GM21381 (cell line): Measurements from ENCODE around the gene COL15A1.

ENCODE experiments used
- ATAC-seq: cut with Tn5 transposase; IDR thresholded peaks from one replicate; pipeline ENCODE4 v1.9.1; 2021; ENCODE audit warnings: mild to moderate bottlenecking, moderate library complexity; ENCODE audit not compliant: unreplicated experiment

The COL15A1 gene

DNA sequence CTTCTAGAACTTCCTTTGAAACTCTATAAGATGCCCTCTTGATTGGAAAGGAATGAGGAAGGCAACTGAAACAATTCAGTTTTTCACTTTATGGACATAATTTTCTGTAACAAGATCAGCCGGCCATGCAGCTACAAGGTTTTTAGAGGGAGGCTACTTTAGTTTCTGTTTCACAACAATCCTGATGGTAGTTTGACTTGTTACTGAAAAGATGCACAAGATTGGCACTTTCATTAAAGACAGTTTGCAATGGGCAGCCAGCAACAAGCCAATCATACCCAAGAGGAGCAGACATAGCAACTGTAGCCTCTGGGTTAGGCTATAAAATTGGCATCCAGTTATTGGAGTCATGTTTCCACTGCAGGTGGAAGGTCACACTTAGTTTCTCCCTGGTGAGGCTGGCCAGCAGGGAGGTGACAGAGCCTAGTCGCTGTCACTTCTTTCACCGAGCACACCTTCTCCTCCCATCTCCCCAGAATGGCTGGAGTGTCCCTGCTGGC lies 87.0 kb downstream of the COL15A1 start:
- no peak for ATAC-seq

DNA sequence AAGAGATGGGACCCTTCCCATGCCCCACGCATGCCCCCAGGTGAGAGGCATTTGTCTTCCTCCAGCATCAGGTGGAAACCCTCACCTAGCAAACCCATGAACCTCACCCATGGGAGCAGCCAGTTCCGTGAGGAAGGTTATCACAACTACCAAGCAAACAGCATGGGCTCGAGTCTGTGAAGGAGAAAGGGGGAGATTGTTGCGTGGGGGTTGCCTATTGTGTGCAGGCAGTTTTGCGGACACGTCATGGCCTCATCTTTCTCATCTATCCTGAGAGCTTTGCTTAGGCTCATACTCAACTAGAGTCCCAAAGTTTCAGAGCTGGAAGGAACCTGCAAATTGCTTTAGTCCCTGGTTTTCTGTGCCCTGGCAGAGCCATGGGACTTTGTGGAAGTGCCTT lies 87.6 kb downstream of the COL15A1 start:
- ATAC-seq, result no peak

- ATAC-seq, result no peak
Measured at GRCh38 chr9:99031994-99032393, 88.3 kb downstream of the COL15A1 start.

DNA sequence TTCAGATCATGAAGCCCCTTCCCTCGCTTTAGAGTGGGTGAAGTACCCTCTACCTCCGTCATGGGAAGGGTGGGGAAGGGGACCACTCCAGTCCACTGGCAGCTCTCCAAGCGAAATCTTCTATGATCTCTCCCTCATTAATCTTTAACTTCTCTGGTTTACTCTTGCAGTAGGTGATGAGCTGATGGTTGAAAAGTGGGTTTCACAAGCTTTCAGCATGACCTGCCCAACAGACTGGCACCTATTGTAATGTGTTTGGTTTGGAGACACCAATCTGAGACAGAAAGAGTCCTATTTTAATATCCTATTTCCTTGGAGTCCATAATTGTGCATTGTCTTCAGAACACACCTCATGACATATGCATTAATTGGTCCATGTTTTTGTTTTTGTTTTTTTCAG lies 90.4 kb downstream of the COL15A1 start:
- ATAC-seq, result no peak

DNA sequence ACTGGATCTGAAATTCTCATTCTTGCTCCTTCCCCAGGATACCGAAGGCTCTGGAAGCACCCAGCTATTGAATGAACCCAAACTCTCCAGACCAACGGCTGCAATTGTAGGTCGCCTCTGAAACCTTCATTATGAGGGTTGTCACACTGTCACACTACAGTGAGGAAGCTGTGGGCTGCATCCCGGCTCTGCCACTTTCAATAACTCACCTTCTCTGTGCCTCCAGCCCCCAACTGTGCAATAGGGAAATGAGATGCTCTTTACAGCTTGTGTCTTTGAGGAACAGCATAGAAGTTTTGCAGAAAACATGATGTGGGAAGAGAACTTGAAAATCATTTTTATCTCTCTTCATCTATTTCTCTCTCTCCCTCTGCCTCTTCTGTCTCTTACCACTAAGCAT lies 91.6 kb downstream of the COL15A1 start:
- ATAC-seq, result no peak

DNA sequence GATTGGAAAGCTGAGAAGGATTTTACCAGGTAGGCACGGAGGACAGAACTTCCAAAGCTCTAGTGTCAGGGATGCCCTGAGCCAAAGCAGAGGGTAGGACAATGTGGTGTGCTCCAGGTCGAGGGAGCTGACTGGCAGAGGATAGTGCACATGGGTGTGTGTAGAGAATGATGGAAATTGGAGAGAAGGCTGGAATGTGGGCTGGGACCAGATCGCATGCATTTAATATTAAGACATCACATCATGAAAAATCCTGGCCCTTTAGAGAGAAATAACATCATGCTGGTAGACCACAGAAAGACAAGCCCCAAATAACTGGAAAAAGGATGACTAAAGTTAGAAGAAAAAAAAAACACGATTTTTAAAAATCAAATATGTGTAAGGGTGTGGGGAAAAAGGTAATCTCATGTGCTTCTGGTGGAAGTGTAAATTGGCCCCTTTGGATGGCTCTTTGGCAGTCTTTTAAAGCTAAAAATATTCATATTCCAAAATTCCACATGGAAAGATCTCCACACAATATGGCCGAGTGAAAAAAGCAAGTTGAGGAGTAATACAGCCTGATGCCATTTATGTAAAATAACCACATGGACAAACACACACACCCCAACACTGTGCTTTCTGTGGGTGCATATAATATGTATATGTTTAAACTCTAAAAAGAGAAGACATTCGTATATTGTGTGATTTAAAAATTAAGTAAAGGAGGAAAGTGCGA lies 94.2 kb downstream of the COL15A1 start:
- no peak for ATAC-seq

- ATAC-seq, result no peak
Measured at GRCh38 chr9:99038484-99038820, 94.7 kb downstream of the COL15A1 start.

- no peak for ATAC-seq
Measured at GRCh38 chr9:99039505-99040182, 95.9 kb downstream of the COL15A1 start.

GRCh38 chr9:99040251-99040900 lies 96.7 kb downstream of the COL15A1 start:
- no peak for ATAC-seq

DNA sequence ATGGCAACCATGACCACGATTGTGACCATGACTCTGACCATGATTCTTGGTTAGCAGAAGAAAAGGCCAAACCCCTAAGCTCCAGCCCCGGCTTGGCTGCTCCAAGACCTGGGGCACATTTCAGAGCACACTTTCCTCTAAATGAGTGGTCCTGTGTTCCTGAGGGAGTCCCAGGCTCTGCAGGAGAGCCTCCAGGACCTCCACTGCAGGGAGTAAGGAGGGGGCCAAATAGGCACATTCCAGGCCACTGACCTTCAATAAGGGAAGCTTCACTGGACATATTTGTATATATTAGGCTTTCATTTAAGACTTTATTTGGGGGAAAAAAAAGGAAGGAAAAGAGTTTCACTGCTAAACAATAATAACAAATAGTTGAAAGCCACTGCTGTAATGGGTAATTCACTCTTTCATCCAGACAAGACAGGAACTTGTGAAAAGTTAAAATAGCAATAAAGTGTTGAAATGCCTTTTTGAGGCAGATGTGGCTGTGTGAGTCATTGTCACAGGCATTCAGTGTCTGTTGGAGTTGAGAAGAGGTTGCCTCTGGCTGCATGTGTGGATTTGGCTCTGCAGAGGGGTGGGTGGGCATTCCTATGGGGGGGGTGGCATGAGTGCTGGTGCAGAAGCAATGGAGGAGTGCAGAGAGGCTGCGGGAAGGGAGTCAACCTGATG lies 97.3 kb downstream of the COL15A1 start:
- no peak for ATAC-seq

DNA sequence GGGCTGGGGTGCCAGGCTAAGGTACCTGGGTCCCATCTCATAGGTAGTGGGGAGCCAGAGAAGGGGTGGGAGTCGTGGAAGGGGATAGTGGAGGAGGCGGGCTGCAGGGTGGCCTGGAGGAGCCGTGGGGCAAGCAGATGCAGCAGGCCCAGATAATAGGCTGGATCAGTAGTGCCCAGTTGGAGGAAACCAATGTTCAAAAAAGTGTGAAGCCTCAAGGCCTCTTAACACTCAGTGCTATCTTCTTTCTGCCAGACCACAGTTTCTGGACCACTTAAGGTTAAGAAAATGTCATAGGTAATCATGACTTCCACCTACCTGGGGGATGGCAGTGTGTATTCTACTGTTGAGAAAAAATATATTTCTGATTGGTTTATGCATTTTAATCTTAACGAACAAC lies 97.9 kb downstream of the COL15A1 start:
- ATAC-seq, result no peak

DNA sequence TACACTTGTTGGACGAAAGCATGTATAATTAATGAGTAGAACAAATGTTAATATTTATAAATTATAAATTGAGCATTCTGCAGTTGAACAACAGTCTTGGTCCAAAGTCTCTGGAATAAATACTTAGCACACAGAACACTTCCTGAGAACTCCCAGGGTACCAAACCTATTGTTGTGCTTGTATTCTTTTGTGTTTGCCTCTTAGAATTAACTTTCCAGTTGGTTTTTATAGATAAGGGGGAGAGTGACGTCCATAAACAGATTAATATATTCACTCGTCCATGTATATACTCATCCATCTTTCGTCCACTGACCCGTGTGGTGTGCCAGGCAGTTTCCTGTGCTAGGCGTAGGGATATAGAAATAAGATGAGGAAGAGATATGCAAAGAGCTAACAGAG lies 98.9 kb downstream of the COL15A1 start:
- ATAC-seq, result no peak

GRCh38 chr9:99044827-99045226 lies 101.1 kb downstream of the COL15A1 start:
- no peak for ATAC-seq

DNA sequence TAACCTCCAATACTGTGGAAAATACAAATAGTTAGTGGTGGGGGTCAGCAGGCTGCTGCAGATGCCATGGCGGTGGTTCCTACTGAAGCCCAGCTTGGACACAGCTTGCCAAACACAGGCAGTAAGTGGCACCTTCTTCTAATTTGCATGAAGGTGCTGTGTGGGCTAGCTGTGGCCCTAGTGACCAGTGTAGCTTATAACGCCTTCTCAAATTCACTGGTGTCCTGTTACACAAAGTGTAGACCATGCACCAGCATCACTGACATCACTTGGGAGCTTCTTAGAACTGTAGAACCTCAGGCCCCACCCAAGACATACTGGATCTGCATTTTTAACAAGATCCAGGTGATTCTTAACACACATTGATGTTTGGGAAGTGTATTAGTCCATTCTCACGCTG lies 102.4 kb downstream of the COL15A1 start:
- no peak for ATAC-seq

DNA sequence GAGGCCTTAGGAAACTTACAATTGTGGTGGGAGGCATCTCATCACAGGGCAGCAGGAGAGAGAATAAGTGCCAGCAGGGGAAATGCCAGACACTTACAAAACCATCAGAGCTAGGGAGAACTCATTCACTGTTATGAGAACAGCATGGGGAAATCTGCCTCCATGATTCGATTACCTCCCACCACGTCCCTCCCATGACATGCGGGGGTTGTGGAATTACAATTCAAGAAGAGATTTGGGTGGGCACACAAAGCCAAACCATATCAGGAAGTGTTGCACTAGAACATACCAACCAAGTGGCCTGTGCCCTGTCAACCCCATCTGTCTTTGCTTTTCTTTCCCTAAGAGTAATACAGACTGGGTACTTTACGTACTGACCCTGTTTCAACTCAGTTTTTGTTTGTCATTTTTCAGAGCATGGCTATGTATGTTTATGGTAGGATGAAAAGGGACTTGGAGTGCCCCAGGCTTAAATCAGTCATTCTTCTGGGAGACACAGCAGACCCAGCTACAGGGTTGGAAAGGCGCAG lies 102.9 kb downstream of the COL15A1 start:
- no peak for ATAC-seq

- ATAC-seq, result no peak
Measured at GRCh38 chr9:99049228-99049627, 105.5 kb downstream of the COL15A1 start.

GRCh38 chr9:99049641-99050040 lies 105.9 kb downstream of the COL15A1 start:
- no peak for ATAC-seq

DNA sequence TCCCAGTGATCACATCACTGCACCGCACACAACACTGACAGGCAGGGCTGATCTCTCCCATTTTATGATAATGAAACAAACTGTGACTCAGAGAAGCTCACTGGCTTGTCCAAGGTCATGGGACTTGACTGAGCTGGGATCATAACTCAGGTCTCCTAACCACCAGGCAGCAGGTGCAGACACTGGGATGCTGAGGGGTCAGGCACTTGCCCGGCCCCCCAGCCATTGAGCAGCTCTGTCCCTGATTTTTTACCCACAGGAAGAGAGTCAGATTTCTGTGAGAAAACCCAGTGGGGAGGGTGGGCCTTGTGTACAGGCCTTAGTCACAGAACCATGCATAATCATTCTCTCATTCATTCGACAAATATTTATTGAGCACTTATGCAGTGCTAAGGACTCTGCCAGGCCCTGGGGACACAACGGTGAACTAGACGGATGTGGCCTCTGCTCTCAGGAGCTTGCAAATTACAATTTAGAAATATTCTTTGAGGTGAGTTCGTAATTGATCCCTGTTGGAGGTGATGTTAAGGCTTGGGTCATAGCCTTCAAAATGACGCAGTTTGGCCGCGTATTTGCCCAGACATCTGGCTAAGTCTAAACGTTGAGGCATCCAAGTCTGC lies 106.7 kb downstream of the COL15A1 start:
- no peak for ATAC-seq

DNA sequence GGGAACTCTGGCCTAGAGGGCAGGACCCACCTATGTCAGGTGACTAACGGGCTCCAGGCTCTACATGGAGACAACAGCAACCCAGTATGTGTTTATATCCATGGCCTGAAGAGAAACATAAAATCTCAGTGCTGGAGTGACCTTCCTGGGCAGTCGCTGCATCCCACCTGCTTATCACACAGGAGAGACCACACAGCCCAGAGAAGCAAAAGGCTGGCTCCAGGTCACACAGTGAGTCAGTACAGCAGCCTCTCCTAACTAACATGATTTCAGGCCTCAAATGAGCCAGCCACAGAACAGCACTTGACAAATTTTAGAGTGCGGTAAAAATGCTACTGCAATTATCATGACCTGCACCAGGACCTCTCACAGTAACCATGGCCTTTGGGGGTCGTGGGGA lies 107.2 kb downstream of the COL15A1 start:
- ATAC-seq, result no peak

- ATAC-seq, result no peak
Measured at GRCh38 chr9:99051406-99051805, 107.7 kb downstream of the COL15A1 start.

DNA sequence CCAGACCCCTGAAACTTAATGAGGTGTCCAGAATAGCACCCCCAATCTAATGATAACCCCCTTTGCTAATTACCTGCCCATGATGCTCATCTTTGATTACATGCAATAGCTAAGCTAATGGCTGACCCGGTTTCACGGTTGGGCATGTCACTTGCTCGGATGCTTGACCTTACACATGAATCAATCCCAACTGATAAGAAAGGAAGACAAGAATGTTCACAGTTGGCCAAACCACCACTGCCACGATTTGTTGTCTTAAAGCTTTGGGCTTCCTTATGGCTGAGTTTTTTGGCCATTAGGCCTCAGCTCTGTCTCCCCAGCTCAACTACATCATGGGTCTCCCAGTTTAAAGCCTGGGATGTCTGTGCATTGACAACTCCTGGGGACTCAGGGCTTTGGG lies 108.1 kb downstream of the COL15A1 start:
- no peak for ATAC-seq
